ENCODE measurements around the gene CERT1. TPM values are rescaled to one million over a fixed set of nuclear protein-coding genes. Genes with fewer than 3 reads are reported as not detected.

CERT1 gene
- total RNA-seq, 1 experiment from 2014 or later: 17.6 TPM

DNA sequence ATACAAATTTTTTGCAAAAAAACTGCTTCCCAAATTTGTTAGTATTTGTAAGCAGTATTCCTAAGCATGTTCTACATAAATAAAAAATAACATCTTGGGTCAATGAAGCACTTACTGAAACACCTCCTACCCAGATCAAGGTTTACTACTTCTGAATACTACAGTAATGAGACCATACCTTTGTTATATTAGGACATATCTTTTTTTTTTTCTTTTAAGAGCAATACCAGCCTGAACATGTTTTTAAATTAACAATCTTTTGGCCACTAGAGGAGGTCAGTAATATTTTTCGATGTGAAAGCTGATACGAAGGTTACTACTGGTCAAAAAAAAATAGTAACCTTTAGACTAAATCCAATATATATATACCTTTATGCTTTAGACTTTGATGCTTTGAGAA lies 72.7 kb downstream of the CERT1 start:
- Histone ChIP-seq H3K4me1 (replicated peaks; ENCODE audit: insufficient read depth) (no peaks in the 10 kb centered on the region), H3K4me2 (no peak overlapping the region), H3K9me2 (ENCODE audit: insufficient read depth) (no peaks in the 10 kb centered on the region), H3K27me3 (ENCODE audit: insufficient read depth, low read depth) (no peaks in the 10 kb centered on the region), H3K27ac (no peak overlapping the region), H3K9me3 (ENCODE audit: insufficient read depth, low read depth) (no peaks in the 10 kb centered on the region; the same call in 1 of the 2 replicates), H4K20me1 (ENCODE audit: insufficient read depth) (no peaks in the 10 kb centered on the region), H3K79me2 (ENCODE audit: low read depth) (no peaks in the 10 kb centered on the region), H3K4me3 (no peak overlapping the region), H3K36me3 (ENCODE audit: low read depth) (no peaks in the 10 kb centered on the region), H2AFZ (no peak overlapping the region), H3F3A (ENCODE audit: insufficient read depth, low read depth) (no peaks in the 10 kb centered on the region)
- intact Hi-C loops (cut with micrococcal nuclease; ENCODE audit: unreplicated experiment): no loop called here
- no TSS peak for BruUV-seq (replicated peaks)
- ChIA-PET CTCF (no interaction called here), POLR2A (ENCODE audit: unreplicated experiment) (no interaction called here)
- TF ChIP-seq, protein P1, sequence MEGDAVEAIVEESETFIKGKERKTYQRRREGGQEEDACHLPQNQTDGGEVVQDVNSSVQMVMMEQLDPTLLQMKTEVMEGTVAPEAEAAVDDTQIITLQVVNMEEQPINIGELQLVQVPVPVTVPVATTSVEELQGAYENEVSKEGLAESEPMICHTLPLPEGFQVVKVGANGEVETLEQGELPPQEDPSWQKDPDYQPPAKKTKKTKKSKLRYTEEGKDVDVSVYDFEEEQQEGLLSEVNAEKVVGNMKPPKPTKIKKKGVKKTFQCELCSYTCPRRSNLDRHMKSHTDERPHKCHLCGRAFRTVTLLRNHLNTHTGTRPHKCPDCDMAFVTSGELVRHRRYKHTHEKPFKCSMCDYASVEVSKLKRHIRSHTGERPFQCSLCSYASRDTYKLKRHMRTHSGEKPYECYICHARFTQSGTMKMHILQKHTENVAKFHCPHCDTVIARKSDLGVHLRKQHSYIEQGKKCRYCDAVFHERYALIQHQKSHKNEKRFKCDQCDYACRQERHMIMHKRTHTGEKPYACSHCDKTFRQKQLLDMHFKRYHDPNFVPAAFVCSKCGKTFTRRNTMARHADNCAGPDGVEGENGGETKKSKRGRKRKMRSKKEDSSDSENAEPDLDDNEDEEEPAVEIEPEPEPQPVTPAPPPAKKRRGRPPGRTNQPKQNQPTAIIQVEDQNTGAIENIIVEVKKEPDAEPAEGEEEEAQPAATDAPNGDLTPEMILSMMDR (conservative IDR thresholded peaks at IDR 0.05): no peak
- no peak for TF ChIP-seq EZH2 (IDR thresholded peaks at IDR 0.05; ENCODE audit: low read depth)
- DNase-seq: no peak

DNA sequence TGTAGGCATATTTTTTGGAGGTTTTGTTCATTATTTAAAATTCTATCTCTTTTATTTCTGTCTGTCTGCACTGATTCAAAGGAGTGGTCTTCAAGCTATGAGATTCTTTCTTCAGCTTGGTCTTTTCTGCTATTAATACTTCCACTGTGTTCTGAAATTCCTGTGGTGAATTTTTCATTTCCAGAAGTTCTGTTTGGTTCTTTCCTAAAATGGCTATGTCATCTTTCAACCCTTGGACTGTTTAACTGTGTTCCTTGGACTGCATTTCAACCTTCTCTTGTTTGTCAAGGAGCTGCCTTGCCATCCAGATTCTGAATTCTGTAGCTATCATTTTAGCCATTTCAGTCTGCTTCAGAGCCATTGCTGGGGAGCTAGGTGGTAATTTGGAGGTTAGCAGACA lies 76.3 kb downstream of the CERT1 start:
- CTCF ChIA-PET: no interaction called here

DNA sequence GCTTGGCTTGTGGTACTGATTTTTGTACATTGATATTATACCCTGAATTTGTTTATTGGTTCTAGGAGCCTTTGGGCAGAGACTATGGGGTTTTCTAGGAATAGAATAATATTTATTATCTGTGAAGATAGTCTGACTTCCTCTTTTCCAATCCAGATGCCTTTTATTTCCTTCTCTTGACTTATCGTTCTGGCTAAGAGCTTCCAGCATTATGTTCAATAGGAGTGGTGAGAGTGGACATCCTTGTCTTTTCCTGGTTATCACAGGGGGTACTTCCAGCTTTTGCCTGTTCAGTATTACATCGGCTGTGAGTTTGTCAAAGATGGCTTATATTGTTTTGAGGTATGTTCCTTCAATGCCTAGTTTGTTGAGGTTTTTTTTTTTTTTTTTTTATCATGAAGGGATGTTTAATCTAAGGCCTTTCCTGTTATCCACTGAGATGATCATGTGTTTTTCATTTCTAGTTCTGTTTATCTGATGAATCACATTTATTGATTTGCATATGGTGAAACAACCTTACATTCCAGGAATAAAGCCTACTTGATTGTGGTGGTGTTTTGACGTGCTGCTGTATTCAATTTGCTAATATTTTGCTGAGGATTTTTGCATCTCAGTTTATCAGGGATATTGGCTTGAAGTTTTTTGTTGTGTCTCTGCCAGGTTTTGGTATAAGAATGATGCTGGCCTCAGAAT lies 77.5 kb downstream of the CERT1 start:
- POLR2A ChIA-PET (ENCODE audit: unreplicated experiment): no interaction called here
- intact Hi-C loops (cut with micrococcal nuclease; ENCODE audit: unreplicated experiment): no loop called here
- no peaks in the 10 kb centered on the region for H3K79me2 ChIP-seq (ENCODE audit: low read depth)
- TF ChIP-seq EZH2 (IDR thresholded peaks at IDR 0.05; ENCODE audit: low read depth): no peak
- TF ChIP-seq, protein P1 (conservative IDR thresholded peaks at IDR 0.05): no peak
- no peak overlapping the region for H2AFZ ChIP-seq
- H3K4me3 ChIP-seq: no peak overlapping the region
- no peaks in the 10 kb centered on the region for H3K4me1 ChIP-seq (replicated peaks; ENCODE audit: insufficient read depth)
- no TSS peak for BruUV-seq (replicated peaks)
- no peaks in the 10 kb centered on the region for H3K9me3 ChIP-seq (ENCODE audit: insufficient read depth, low read depth)
- no peaks in the 10 kb centered on the region for H4K20me1 ChIP-seq (ENCODE audit: insufficient read depth)
- H3K4me2 ChIP-seq: no peak overlapping the region
- CTCF ChIA-PET: no interaction called here
- DNase-seq: no peak
- H3K27me3 ChIP-seq (ENCODE audit: insufficient read depth, low read depth): no peaks in the 10 kb centered on the region
- no peaks in the 10 kb centered on the region for H3K9me2 ChIP-seq (ENCODE audit: insufficient read depth)
- no peaks in the 10 kb centered on the region for H3K36me3 ChIP-seq (ENCODE audit: low read depth)
- H3K27ac ChIP-seq: no peak overlapping the region
- no peaks in the 10 kb centered on the region; the same call in 1 of the 2 replicates for H3F3A ChIP-seq (ENCODE audit: insufficient read depth, low read depth)

More for the DNA sequence above, 76.3 kb downstream of the CERT1 start:
- Histone ChIP-seq H3K4me1 (replicated peaks; ENCODE audit: insufficient read depth) (no peaks in the 10 kb centered on the region), H3K27me3 (ENCODE audit: insufficient read depth, low read depth) (no peaks in the 10 kb centered on the region), H3K4me3 (no peak overlapping the region), H3K79me2 (ENCODE audit: low read depth) (no peaks in the 10 kb centered on the region), H3K9me3 (ENCODE audit: insufficient read depth, low read depth) (no peaks in the 10 kb centered on the region), H3K9me2 (ENCODE audit: insufficient read depth) (no peaks in the 10 kb centered on the region), H3K27ac (no peak overlapping the region), H2AFZ (no peak overlapping the region), H3K4me2 (no peak overlapping the region), H3K36me3 (ENCODE audit: low read depth) (no peaks in the 10 kb centered on the region), H4K20me1 (ENCODE audit: insufficient read depth) (no peaks in the 10 kb centered on the region), H3F3A (ENCODE audit: insufficient read depth, low read depth) (no peaks in the 10 kb centered on the region; the same call in 1 of the 2 replicates)
- POLR2A ChIA-PET (ENCODE audit: unreplicated experiment): no interaction called here
- intact Hi-C loops (cut with micrococcal nuclease; ENCODE audit: unreplicated experiment): no loop called here
- TF ChIP-seq EZH2 (IDR thresholded peaks at IDR 0.05; ENCODE audit: low read depth): no peak
- TF ChIP-seq, protein P1 (conservative IDR thresholded peaks at IDR 0.05): no peak
- no TSS peak for BruUV-seq (replicated peaks)
- DNase-seq: no peak

Measured in PC-9 (cell line).